Activated CD4-positive, alpha-beta T cell treated with anti-CD3 and anti-CD28 coated beads, Interleukin-2, amount 10 ng/mL, durations not matched to agents 24 days and 14 days (primary cell): Measurements from ENCODE around the gene ARHGEF10L. TPM values are rescaled to one million over a fixed set of nuclear protein-coding genes. Genes with fewer than 3 reads are reported as not detected.

Experiments used
- DNase-seq: peaks from one replicate; pipeline ENCODE4 v3.0.0; 2022
- H3K27ac Mint-ChIP-seq: one replicate; pipeline ENCODE4 v1.8.0; 2022; ENCODE audit warnings: mild to moderate bottlenecking, mixed read lengths
- H3K27me3 Mint-ChIP-seq: one replicate; pipeline ENCODE4 v1.8.0; 2022; ENCODE audit warnings: mixed read lengths
- H3K36me3 Mint-ChIP-seq: one replicate; pipeline ENCODE4 v1.8.0; 2022; ENCODE audit warnings: low read depth, mild to moderate bottlenecking, mixed read lengths
- H3K4me1 Mint-ChIP-seq: one replicate; pipeline ENCODE4 v1.8.0; 2021; ENCODE audit warnings: mixed read lengths
- H3K4me3 Mint-ChIP-seq: one replicate; pipeline ENCODE4 v1.8.0; 2022; ENCODE audit warnings: mild to moderate bottlenecking, moderate library complexity, mixed read lengths
- H3K9me3 Mint-ChIP-seq: one replicate; pipeline ENCODE4 v1.8.0; 2021; ENCODE audit warnings: mixed read lengths
- intact Hi-C: fragments of 100-400 bp; cut with micrococcal nuclease; formaldehyde crosslinking; loops from one replicate; pipeline ENCODE4 v1.15.1; 2023
- total RNA-seq: library from RNA; stranded (reverse); gene quantifications from 2 replicates; pipeline ENCODE4 v1.2.3, GENCODE V29; 2022

The ARHGEF10L gene
- total RNA-seq, 1 donor from 2014 or later = not detected

DNA sequence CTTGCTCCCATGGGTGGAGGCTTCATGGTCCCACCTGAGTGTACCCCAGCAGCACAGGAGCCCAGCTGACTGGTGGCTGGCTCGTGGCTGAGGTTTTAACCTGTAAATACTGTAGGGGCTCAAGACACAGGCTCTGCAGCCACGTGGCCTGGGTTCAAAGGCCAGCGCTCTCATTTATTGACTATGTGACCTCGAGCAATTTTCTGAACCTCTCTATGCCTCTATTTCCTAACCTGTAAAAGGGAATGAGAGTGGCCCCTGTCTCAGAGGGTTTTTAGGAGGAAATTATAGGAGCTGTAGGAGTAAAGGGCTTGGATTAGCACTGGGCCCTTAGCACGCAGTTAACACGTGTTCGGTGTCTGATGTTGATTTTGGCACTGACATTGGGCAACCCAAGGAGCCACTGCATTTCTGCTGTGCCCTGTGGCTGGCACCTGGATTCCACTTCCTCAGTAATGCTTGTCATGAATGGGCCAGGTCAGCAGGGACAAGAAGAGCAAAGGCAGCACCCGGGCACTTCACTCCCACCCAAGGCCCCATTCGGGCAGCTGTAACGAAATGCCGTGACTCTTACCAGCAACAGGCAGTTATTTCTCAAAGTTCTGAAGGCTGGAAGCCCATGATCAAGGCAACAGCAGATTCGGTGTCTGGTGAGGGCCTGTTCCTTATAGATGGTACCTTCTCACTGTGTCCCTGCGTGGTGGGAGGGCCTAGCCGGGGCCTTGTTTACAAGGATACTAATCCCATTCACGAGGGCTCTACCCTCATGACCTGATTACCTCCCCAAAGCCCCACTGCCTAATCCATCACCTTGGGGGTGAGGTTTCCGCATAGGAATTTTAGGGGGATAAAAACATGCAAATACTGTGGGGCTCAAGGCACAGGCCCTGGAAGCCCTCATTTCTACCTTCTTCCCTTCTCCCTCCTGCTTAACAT is 25.2 kb downstream of the ARHGEF10L start:
- DNase-seq = no peak
- no peaks in the 10 kb centered on the region for H3K36me3 Mint-ChIP-seq
- no peak overlapping the region for H3K27ac Mint-ChIP-seq
- H3K4me1 Mint-ChIP-seq = no peaks in the 10 kb centered on the region
- no peaks in the 10 kb centered on the region for H3K9me3 Mint-ChIP-seq
- H3K4me3 Mint-ChIP-seq = no peak overlapping the region
- no peaks in the 10 kb centered on the region for H3K27me3 Mint-ChIP-seq
- intact Hi-C loops = no loop called here

GRCh38 chr1:17565461-17566252 is 26.2 kb downstream of the ARHGEF10L start:
- Mint-ChIP-seq H3K27me3 (no peaks in the 10 kb centered on the region), H3K4me1 (no peaks in the 10 kb centered on the region), H3K36me3 (no peaks in the 10 kb centered on the region), H3K4me3 (no peak overlapping the region), H3K27ac (no peak overlapping the region), H3K9me3 (no peaks in the 10 kb centered on the region)
- no peak for DNase-seq
- intact Hi-C loops = no loop called here

- Mint-ChIP-seq H3K36me3 (no peaks in the 10 kb centered on the region), H3K9me3 (no peaks in the 10 kb centered on the region), H3K27me3 (no peaks in the 10 kb centered on the region), H3K4me1 (no peaks in the 10 kb centered on the region), H3K4me3 (no peak overlapping the region), H3K27ac (no peak overlapping the region)
- no peak for DNase-seq
- intact Hi-C loops = no loop called here
Observed at GRCh38 chr1:17566417-17566816, 26.9 kb downstream of the ARHGEF10L start.

DNA sequence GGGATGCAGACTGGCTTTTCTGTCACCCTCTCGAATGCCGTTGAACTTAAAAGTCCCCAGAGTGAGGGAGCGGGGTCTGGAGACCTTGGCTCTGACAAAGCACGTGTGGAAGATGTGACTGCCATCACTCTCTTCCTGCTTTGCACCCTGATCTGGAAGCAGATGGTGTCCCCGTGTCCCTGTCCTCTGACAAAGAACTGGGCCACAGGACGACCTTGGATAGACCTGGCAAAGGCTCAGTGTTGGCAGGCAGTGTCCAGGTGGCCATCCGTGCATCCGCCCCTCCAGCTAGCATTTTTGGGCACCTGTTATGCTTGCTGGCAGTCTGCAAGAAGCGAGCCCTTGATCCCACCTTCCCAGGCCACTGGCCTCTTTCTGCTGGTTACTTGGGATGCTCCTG is 27.4 kb downstream of the ARHGEF10L start:
- intact Hi-C loops = no loop called here
- no peaks in the 10 kb centered on the region for H3K4me1 Mint-ChIP-seq
- H3K36me3 Mint-ChIP-seq = no peaks in the 10 kb centered on the region
- H3K4me3 Mint-ChIP-seq = no peak overlapping the region
- no peak overlapping the region for H3K27ac Mint-ChIP-seq
- H3K9me3 Mint-ChIP-seq = no peaks in the 10 kb centered on the region
- H3K27me3 Mint-ChIP-seq = no peaks in the 10 kb centered on the region
- no peak for DNase-seq

DNA sequence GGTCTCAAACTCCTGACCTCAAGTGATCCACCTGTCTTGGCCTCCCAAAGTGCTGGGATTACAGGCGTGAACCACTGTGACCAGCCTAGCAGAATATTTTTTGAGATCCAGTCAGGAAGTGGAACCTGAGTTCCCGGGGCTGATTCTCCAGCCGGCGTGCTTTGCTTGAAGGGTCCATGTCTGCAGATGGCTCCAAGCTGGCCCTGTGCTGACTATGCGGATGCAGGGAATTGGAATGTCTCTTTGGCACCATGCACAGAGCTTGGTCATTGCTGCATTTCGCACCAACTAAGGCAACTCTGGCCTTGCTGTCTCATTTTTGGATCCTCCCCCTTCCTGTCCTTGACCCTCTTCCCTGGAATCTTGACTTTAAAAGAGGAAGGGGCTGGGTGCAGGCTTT is 28.1 kb downstream of the ARHGEF10L start:
- H3K27ac Mint-ChIP-seq = no peak overlapping the region
- no peak for DNase-seq
- H3K4me3 Mint-ChIP-seq = no peak overlapping the region
- no peaks in the 10 kb centered on the region for H3K36me3 Mint-ChIP-seq
- no peaks in the 10 kb centered on the region for H3K9me3 Mint-ChIP-seq
- H3K27me3 Mint-ChIP-seq = no peaks in the 10 kb centered on the region
- H3K4me1 Mint-ChIP-seq = no peaks in the 10 kb centered on the region
- intact Hi-C loops = no loop called here

- H3K9me3 Mint-ChIP-seq = no peaks in the 10 kb centered on the region
- intact Hi-C loops = no loop called here
- H3K4me3 Mint-ChIP-seq = no peak overlapping the region
- H3K27ac Mint-ChIP-seq = no peak overlapping the region
- H3K4me1 Mint-ChIP-seq = no peaks in the 10 kb centered on the region
- no peaks in the 10 kb centered on the region for H3K36me3 Mint-ChIP-seq
- DNase-seq = no peak
- H3K27me3 Mint-ChIP-seq = no peaks in the 10 kb centered on the region
Observed at GRCh38 chr1:17568014-17568900, 28.8 kb downstream of the ARHGEF10L start.

DNA sequence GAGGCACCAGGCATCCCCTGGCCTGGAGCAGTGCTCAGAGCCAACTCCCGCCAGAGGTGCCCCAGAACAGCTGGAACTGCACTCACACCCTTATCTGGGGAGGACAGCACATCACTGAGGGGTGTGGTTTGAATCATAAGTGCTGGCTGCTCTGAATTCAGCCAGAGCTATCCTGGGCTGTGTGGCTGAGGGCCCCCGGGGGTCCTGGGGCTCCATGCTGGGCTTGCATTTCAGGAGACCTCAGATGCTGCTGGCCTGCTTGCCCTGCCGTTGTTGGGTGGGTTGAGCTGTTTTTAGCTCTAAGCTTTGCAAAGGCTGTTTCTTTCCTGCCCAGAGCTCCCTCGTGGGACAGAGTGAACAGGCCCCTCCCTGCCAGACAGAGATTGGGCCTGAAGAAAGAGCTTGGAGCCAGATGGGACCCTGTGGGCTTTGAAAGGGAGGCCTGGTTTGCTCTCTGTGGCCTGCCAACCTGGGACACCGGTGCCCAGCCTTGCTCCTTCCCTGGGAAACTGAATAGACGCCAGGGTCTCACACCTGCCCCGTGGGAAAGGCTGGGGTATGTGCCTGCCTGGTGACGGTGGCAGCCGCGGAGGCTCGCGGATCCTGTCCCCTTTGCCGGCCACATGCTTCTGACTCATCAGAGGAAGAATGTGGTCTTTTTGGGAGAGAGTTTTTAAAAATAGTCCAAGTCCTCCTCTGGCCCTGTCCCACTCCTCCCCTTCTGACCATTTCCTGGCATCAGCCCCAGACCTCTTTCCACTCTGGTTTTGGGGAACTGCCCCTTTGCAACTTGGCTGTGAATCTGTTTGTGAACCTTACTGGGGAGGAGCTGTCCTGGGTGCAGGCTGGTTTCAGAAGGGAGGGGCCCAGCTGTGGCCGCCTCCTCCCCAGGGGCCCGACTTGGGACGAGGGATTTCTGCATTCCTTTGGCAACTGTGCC is 30.0 kb downstream of the ARHGEF10L start:
- DNase-seq = no peak
- Mint-ChIP-seq H3K27me3 (no peaks in the 10 kb centered on the region), H3K4me3 (no peak overlapping the region), H3K27ac (no peak overlapping the region), H3K9me3 (no peaks in the 10 kb centered on the region), H3K36me3 (no peaks in the 10 kb centered on the region), H3K4me1 (no peaks in the 10 kb centered on the region)
- intact Hi-C loops = no loop called here

DNA sequence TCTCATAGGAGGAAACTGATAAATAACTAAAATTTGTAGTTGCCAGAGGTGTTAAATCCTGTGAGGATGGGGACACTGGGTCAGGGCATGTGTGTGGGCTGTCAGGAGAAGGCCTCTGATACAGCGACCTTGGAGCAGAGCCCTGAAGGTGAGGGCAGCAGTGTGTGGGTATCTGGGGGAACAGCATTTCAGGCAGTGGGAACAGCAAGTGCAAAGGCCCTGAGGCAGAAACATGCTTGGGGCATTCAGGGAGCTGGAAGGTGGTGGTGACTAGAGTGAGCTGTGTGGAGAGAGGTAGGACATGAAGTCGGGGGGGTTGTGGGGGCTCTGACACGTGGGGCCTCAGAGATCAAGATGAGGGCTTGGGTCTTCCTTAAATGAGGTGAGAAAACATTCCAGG is 30.7 kb downstream of the ARHGEF10L start:
- Mint-ChIP-seq H3K9me3 (no peaks in the 10 kb centered on the region), H3K4me3 (no peak overlapping the region), H3K27ac (no peak overlapping the region), H3K36me3 (no peaks in the 10 kb centered on the region), H3K4me1 (no peaks in the 10 kb centered on the region), H3K27me3 (no peaks in the 10 kb centered on the region)
- intact Hi-C loops = no loop called here
- DNase-seq = no peak

- no peaks in the 10 kb centered on the region for H3K27me3 Mint-ChIP-seq
- H3K9me3 Mint-ChIP-seq = no peaks in the 10 kb centered on the region
- DNase-seq = no peak
- no peak overlapping the region for H3K4me3 Mint-ChIP-seq
- intact Hi-C loops = no loop called here
- no peak overlapping the region for H3K27ac Mint-ChIP-seq
- H3K4me1 Mint-ChIP-seq = no peaks in the 10 kb centered on the region
- H3K36me3 Mint-ChIP-seq = no peaks in the 10 kb centered on the region
Observed at GRCh38 chr1:17572264-17572985, 32.9 kb downstream of the ARHGEF10L start.

DNA sequence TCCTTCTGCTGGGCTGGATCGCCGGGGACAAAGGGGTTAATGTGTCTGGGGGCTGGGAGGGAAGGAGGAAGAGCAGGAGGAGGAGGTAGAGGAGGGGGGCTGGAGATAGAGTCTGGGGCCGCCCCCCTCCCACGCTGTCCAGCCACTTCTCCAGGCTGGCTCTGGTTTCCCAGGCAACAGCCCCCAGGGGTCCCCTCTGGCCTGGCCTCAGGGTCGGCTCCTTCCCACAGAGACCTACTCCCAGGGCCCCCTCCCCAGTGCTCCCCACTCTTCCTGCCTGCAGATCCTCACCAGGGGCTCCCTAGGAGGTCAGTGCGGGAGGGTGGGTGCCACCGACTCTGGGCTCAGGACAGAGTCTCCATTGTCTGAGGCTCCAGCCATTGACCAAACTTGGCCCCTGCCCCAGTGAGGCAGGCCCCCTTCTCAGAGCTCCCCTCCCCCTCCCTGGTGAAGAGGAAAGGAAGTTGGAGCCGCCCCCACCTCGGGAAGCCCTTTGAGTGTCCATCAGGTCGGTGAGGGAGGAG is 34.1 kb downstream of the ARHGEF10L start:
- H3K4me1 Mint-ChIP-seq = no peaks in the 10 kb centered on the region
- H3K27me3 Mint-ChIP-seq = no peaks in the 10 kb centered on the region
- H3K27ac Mint-ChIP-seq = no peak overlapping the region
- H3K9me3 Mint-ChIP-seq = no peaks in the 10 kb centered on the region
- DNase-seq = no peak
- H3K4me3 Mint-ChIP-seq = no peak overlapping the region
- H3K36me3 Mint-ChIP-seq = no peaks in the 10 kb centered on the region
- intact Hi-C loops = no loop called here

DNA sequence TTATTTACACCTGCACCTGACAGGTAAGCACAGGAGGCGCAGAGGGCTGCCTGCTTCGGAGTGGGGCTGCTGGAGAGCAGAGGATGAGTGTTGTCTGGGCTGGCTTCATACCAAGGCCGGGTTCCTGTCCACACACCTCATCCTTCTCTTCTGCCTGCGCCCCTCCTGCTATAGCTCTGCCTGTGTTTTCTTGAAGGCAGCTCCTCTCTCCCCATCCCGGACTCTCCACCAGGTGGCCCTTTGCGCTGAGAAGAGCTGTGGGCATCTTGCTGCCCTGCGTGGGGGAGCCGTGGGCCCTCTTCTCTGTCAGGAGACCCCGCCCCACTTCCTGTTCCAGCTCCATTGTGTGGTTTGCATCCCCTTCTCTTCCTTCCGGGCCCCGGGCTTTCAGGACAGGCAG is 35.0 kb downstream of the ARHGEF10L start:
- no peaks in the 10 kb centered on the region for H3K9me3 Mint-ChIP-seq
- no peaks in the 10 kb centered on the region for H3K4me1 Mint-ChIP-seq
- intact Hi-C loops = no loop called here
- H3K27me3 Mint-ChIP-seq = no peaks in the 10 kb centered on the region
- no peak overlapping the region for H3K27ac Mint-ChIP-seq
- no peak for DNase-seq
- no peak overlapping the region for H3K4me3 Mint-ChIP-seq
- no peaks in the 10 kb centered on the region for H3K36me3 Mint-ChIP-seq

GRCh38 chr1:17575797-17576518 is 36.5 kb downstream of the ARHGEF10L start:
- no peak overlapping the region for H3K4me3 Mint-ChIP-seq
- DNase-seq = no peak
- no peaks in the 10 kb centered on the region for H3K4me1 Mint-ChIP-seq
- H3K27me3 Mint-ChIP-seq = no peaks in the 10 kb centered on the region
- no peaks in the 10 kb centered on the region for H3K9me3 Mint-ChIP-seq
- intact Hi-C loops = no loop called here
- H3K27ac Mint-ChIP-seq = no peak overlapping the region
- no peaks in the 10 kb centered on the region for H3K36me3 Mint-ChIP-seq
